Adrenal gland (tissue), 12 donors: ENCODE results near the gene PRIM2. TPM values are rescaled to one million over a fixed set of nuclear protein-coding genes. Genes with fewer than 3 reads are reported as not detected.
"Not testable (repeated sequence)": the region's sequence is repeated elsewhere in the genome, so short reads cannot be mapped to it uniquely, and the experiment has no call there.

Experiments used
- DNase-seq, 7 donors: peaks; one replicate each; pipeline ENCODE4 v3.0.0-alpha.2; 2019 to 2020
- H3K27ac ChIP-seq, 5 donors: fragments of 200-600 bp; sonication (generic) in 4 of 5; 1 replicate in 3 of 5; 2 replicates in 2 of 5; pipeline versions ENCODE4 v1.5.1 to v1.8.0; 2016 to 2020; ENCODE audit warnings: mild to moderate bottlenecking in 1 of 5
- H3K27me3 ChIP-seq: fragments of 200-600 bp; 2 replicates; pipeline ENCODE4 v1.8.0; 2021
- H3K36me3 ChIP-seq, 2 donors: fragments of 200-600 bp; replicated peaks in 1 of 2; 1 replicate in 1 of 2; 2 replicates in 1 of 2; pipeline versions ENCODE4 v1.5.1 to v1.8.0; 2018 to 2022
- H3K4me1 ChIP-seq, 2 donors: fragments of 200-600 bp; replicated peaks in 1 of 2; 1 replicate in 1 of 2; 2 replicates in 1 of 2; pipeline versions ENCODE4 v1.5.1 to v1.8.0; 2018 to 2021
- H3K4me3 ChIP-seq, 4 donors: fragments of 200-600 bp; sonication (generic) in 3 of 4; one replicate each; pipeline ENCODE4 v1.5.1; 2016 to 2018
- H3K9me3 ChIP-seq, 3 donors: fragments of 200-600 bp; sonication (generic) in 1 of 3; replicated peaks in 1 of 3; 1 replicate in 2 of 3; 2 replicates in 1 of 3; pipeline versions ENCODE4 v1.5.1 to v1.8.0; 2016 to 2021
- WGBS, 4 donors: extraction: QIAGEN DNeasy Blood & Tissue Kit in 2 of 4; methylation state at CpG; one replicate each; pipeline versions ENCODE4 v1.1.5 to v1.1.7; 2013 to 2017; 5-methylcytosine and 5-hydroxymethylcytosine counted together
- intact Hi-C, 2 donors: fragments of 100-400 bp; cut with DNase I; formaldehyde crosslinking; loops; one replicate each; pipeline versions ENCODE4 v1.14.1 to v1.15.0; 2022 to 2023
- polyA plus RNA-seq, 3 donors: library from polyadenylated mRNA; stranded (reverse); fragments of 200-250 nt in 2 of 3; fragments of 350-450 nt in 1 of 3; fragmentation: Illumina TruSeq in 1 of 3; extraction: RNeasy Lipid Tissue Mini Kit (QIAGEN cat#74804) in 1 of 3; gene quantifications; one replicate each; pipeline ENCODE4 v1.2.3, GENCODE V29; 2013 to 2014
- total RNA-seq, 9 donors: library from RNA; depleted of rRNA in 4 of 9; stranded (reverse); fragments of >200 nt in 4 of 9; fragments of 120-200 nt in 1 of 9; fragmentation: NEBNext Ultra II Directional in 1 of 9; extraction: Animal tissue kit (Norgen Biotek cat#: 25700) in 1 of 9; gene quantifications; one replicate each; pipeline versions ENCODE4 v1.1.0 to v1.2.4, GENCODE V29; 2013 to 2023
- donor health status: healthy with polysubstance abuse.
- donor health status: Bipolar disorder and iron deficiency.
- donor health status: DM: yes; HTN: yes; CAD: no.
- donor health status: DM: no; HTN: no; CAD: no.
- donor health status: DM: no; HTN: no; CAD: no.
- donor health status: DM: yes; HTN: yes; CAD: no.

The PRIM2 gene
- total and polyA plus RNA-seq, 12 donors: 2.4 to 15.8 (median 5.9) TPM

- H3K27ac ChIP-seq, intact Hi-C loops, H3K9me3 ChIP-seq, H3K36me3 ChIP-seq, H3K4me3 ChIP-seq, H3K27me3 ChIP-seq, DNase-seq, H3K4me1 ChIP-seq: not testable (repeated sequence)
Observed at GRCh38 chr6:57480194-57480593, 162.8 kb downstream of the PRIM2 start.

GRCh38 chr6:57481121-57481520, 163.7 kb downstream of the PRIM2 start:
- H3K27ac ChIP-seq, H3K27me3 ChIP-seq, intact Hi-C loops, DNase-seq, H3K9me3 ChIP-seq, H3K4me3 ChIP-seq, H3K36me3 ChIP-seq, H3K4me1 ChIP-seq: not testable (repeated sequence)
- 82 to 97% (median 89%) methylated on average over 1 of the region's 1 CpG for WGBS, 4 donors

- DNase-seq, H3K36me3 ChIP-seq, intact Hi-C loops, H3K4me3 ChIP-seq, H3K4me1 ChIP-seq, H3K27me3 ChIP-seq, H3K27ac ChIP-seq, H3K9me3 ChIP-seq: not testable (repeated sequence)
- WGBS, 4 donors: 82 to 92% (median 90%) methylated on average over 4 of the region's 4 CpGs
Observed at GRCh38 chr6:57482471-57482870, 165.0 kb downstream of the PRIM2 start.

- H3K4me1 ChIP-seq, H3K27me3 ChIP-seq, H3K36me3 ChIP-seq, H3K4me3 ChIP-seq, H3K27ac ChIP-seq, H3K9me3 ChIP-seq, intact Hi-C loops, DNase-seq: not testable (repeated sequence)
- 72 to 84% (median 79%) methylated on average over 4 of the region's 4 CpGs for WGBS, 4 donors
Observed at GRCh38 chr6:57486494-57487081, 169.2 kb downstream of the PRIM2 start.

- H3K27me3 ChIP-seq, H3K4me3 ChIP-seq, H3K36me3 ChIP-seq, intact Hi-C loops, H3K9me3 ChIP-seq, DNase-seq, H3K4me1 ChIP-seq, H3K27ac ChIP-seq: not testable (repeated sequence)
- 89 to 96% (median 93%) methylated on average over 2 to 3 of the region's 3 CpGs for WGBS, 4 donors
Observed at GRCh38 chr6:57488551-57488950, 171.1 kb downstream of the PRIM2 start.

- H3K4me3 ChIP-seq, H3K27ac ChIP-seq, intact Hi-C loops, H3K9me3 ChIP-seq, H3K36me3 ChIP-seq, H3K4me1 ChIP-seq, H3K27me3 ChIP-seq, DNase-seq: not testable (repeated sequence)
Observed at GRCh38 chr6:57489887-57490286, 172.5 kb downstream of the PRIM2 start.

GRCh38 chr6:57491795-57492194, 174.4 kb downstream of the PRIM2 start:
- H3K27me3 ChIP-seq, H3K27ac ChIP-seq, intact Hi-C loops, H3K4me3 ChIP-seq, H3K4me1 ChIP-seq, H3K9me3 ChIP-seq, DNase-seq, H3K36me3 ChIP-seq: not testable (repeated sequence)
- 95 to 97% (median 97%) methylated on average over 7 of the region's 7 CpGs for WGBS, 4 donors

- DNase-seq, H3K4me3 ChIP-seq, H3K9me3 ChIP-seq, H3K27ac ChIP-seq, intact Hi-C loops, H3K36me3 ChIP-seq, H3K4me1 ChIP-seq, H3K27me3 ChIP-seq: not testable (repeated sequence)
- 95 to 99% (median 96%) methylated on average over 2 of the region's 2 CpGs for WGBS, 4 donors
Observed at GRCh38 chr6:57496251-57496650, 178.8 kb downstream of the PRIM2 start.

- DNase-seq, H3K27ac ChIP-seq, H3K36me3 ChIP-seq, H3K4me3 ChIP-seq, H3K9me3 ChIP-seq, H3K27me3 ChIP-seq, intact Hi-C loops, H3K4me1 ChIP-seq: not testable (repeated sequence)
- WGBS, 4 donors: 85 to 93% (median 90%) methylated on average over 4 of the region's 4 CpGs
Observed at GRCh38 chr6:57500368-57501021, 183.1 kb downstream of the PRIM2 start.

- H3K4me3 ChIP-seq, H3K4me1 ChIP-seq, DNase-seq, H3K36me3 ChIP-seq, H3K27me3 ChIP-seq, H3K9me3 ChIP-seq, H3K27ac ChIP-seq, intact Hi-C loops: not testable (repeated sequence)
- 97% methylated on average over 10 of the region's 10 CpGs for WGBS, 4 donors
Observed at GRCh38 chr6:57502387-57502786, 185.0 kb downstream of the PRIM2 start.

- DNase-seq, H3K4me3 ChIP-seq, H3K36me3 ChIP-seq, intact Hi-C loops, H3K4me1 ChIP-seq, H3K27me3 ChIP-seq, H3K9me3 ChIP-seq, H3K27ac ChIP-seq: not testable (repeated sequence)
- 82 to 96% (median 85%) methylated on average over 1 of the region's 1 CpG for whole genome bisulfite sequencing, 4 donors
Observed at GRCh38 chr6:57505251-57505650, 187.8 kb downstream of the PRIM2 start.
